Measurements from ENCODE around the gene DCTD.

DNA sequence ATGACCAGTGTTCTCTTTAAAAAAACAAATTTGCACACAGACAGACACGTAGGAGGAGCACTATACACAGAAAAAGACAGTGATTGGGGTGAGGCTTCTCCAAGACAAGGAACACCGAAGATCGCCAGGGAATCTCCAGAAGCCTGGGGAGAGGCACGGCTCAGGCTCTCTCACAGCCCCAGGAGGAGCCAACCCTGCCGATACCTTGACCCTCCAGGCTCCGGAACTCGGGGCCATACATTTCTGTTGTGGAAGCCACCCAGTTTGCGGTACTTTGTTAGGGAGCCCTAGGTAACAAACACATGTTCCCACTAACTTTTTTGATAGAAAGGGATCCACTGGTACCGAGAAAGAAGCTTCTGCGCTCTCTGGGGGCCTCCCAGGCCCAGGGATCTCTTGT, 55.8 kb downstream of the DCTD start:
- no peak for TF ChIP-seq ZNF274 (CRISPR knock-in tag; IDR thresholded peaks at IDR 0.05)
- TF ChIP-seq, protein P1, sequence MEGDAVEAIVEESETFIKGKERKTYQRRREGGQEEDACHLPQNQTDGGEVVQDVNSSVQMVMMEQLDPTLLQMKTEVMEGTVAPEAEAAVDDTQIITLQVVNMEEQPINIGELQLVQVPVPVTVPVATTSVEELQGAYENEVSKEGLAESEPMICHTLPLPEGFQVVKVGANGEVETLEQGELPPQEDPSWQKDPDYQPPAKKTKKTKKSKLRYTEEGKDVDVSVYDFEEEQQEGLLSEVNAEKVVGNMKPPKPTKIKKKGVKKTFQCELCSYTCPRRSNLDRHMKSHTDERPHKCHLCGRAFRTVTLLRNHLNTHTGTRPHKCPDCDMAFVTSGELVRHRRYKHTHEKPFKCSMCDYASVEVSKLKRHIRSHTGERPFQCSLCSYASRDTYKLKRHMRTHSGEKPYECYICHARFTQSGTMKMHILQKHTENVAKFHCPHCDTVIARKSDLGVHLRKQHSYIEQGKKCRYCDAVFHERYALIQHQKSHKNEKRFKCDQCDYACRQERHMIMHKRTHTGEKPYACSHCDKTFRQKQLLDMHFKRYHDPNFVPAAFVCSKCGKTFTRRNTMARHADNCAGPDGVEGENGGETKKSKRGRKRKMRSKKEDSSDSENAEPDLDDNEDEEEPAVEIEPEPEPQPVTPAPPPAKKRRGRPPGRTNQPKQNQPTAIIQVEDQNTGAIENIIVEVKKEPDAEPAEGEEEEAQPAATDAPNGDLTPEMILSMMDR (CRISPR knock-in tag; IDR thresholded peaks at IDR 0.05) = no peak
- no peak for TF ChIP-seq MAFF (IDR thresholded peaks at IDR 0.05; ENCODE audit: low read depth, low read length)
- no peak for TF ChIP-seq SP1 (IDR thresholded peaks at IDR 0.05)
- no peak for TF ChIP-seq SP1 (CRISPR knock-in tag; IDR thresholded peaks at IDR 0.05)
- TF ChIP-seq, protein P2, sequence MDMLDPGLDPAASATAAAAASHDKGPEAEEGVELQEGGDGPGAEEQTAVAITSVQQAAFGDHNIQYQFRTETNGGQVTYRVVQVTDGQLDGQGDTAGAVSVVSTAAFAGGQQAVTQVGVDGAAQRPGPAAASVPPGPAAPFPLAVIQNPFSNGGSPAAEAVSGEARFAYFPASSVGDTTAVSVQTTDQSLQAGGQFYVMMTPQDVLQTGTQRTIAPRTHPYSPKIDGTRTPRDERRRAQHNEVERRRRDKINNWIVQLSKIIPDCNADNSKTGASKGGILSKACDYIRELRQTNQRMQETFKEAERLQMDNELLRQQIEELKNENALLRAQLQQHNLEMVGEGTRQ (IDR thresholded peaks at IDR 0.05; ENCODE audit: low read depth, low read length) = no peak
- TF ChIP-seq, protein P2 (CRISPR knock-in tag; IDR thresholded peaks at IDR 0.05; ENCODE audit: borderline replicate concordance) = no peak
- TF ChIP-seq, protein P3, sequence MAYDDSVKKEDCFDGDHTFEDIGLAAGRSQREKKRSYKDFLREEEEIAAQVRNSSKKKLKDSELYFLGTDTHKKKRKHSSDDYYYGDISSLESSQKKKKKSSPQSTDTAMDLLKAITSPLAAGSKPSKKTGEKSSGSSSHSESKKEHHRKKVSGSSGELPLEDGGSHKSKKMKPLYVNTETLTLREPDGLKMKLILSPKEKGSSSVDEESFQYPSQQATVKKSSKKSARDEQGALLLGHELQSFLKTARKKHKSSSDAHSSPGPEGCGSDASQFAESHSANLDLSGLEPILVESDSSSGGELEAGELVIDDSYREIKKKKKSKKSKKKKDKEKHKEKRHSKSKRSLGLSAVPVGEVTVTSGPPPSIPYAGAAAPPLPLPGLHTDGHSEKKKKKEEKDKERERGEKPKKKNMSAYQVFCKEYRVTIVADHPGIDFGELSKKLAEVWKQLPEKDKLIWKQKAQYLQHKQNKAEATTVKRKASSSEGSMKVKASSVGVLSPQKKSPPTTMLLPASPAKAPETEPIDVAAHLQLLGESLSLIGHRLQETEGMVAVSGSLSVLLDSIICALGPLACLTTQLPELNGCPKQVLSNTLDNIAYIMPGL (CRISPR knock-in tag; IDR thresholded peaks at IDR 0.05; ENCODE audit: borderline replicate concordance in 1 of 2, low read depth in 1 of 2) = no peak
- no peak for TF ChIP-seq MAZ (IDR thresholded peaks at IDR 0.05; ENCODE audit: borderline replicate concordance, low read depth, low read length)
- TF ChIP-seq MAZ (CRISPR knock-in tag; IDR thresholded peaks at IDR 0.05; ENCODE audit: low read depth) = no peak
- TF ChIP-seq POLR2AphosphoS2 (IDR thresholded peaks at IDR 0.05; ENCODE audit: low read depth, low read length) = no peak
- no peak for TF ChIP-seq SMAD3 (CRISPR knock-in tag; IDR thresholded peaks at IDR 0.05)
- no peak for TF ChIP-seq ZNF44 (CRISPR knock-in tag; IDR thresholded peaks at IDR 0.05)

All from HepG2 (cell line).